AG04450 (cell line): ENCODE measurements around the gene SOWAHA. TPM values are rescaled to one million over a fixed set of nuclear protein-coding genes. Genes with fewer than 3 reads are reported as not detected.

Source experiments
- CTCF ChIA-PET: fragments of 300-600, 350-600 bp; formaldehyde crosslinking; extraction: SDS; loops from one replicate; lab custom pipeline; 2022; ENCODE audit warnings: antibody characterized with exemption, inconsistent platforms; lab: Charles Lee
- POLR2A ChIA-PET: fragments of 350-600 bp; formaldehyde crosslinking; extraction: SDS; loops from one replicate; lab custom pipeline; 2021; ENCODE audit warnings: antibody characterized with exemption, inconsistent platforms; lab: Yijun Ruan, JAX
- DNase-seq: peaks from one replicate; pipeline ENCODE4 v3.0.0-alpha.2; 2011; ENCODE audit warnings: low read depth, low spot score
- H3K27ac ChIP-seq: one replicate; pipeline ENCODE4 v1.5.1; 2012; ENCODE audit warnings: low read depth, low read length, control low read depth
- H3K27me3 ChIP-seq: one replicate; pipeline ENCODE4 v1.6.0; 2012; ENCODE audit warnings: low read length; ENCODE audit not compliant: control insufficient read depth, insufficient read depth
- H3K4me3 ChIP-seq: 2 replicates; pipeline ENCODE4 v1.5.1; 2011; ENCODE audit warnings: mild to moderate bottlenecking, low read depth, low read length, control low read depth
- H3K9me3 ChIP-seq: 2 replicates; pipeline ENCODE4 v1.5.1; 2012; ENCODE audit warnings: low read length; ENCODE audit not compliant: control insufficient read depth, insufficient read depth
- polyA plus RNA-seq: library from polyadenylated mRNA; depleted of rRNA; stranded (reverse); fragments of >200 nt; gene quantifications from 2 replicates; pipeline ENCODE4 v1.2.3, GENCODE V29; 2011
- TF ChIP-seq, protein P1 (sequence below): IDR thresholded peaks from 2 replicates; pipeline ENCODE4 v1.5.1; 2011; ENCODE audit warnings: low read depth, low read length, control low read depth, inconsistent platforms

SOWAHA gene
- polyA plus RNA-seq, 1 experiment: not detected

GRCh38 chr5:132814503-132815294 is 1.6 kb downstream of the SOWAHA start:
- ChIA-PET CTCF (interaction anchor here (0.5 to 2.1 kb wide), 4 partner anchors 60 to 428 kb away, joined by 3 to 6 read pairs (median 4); no protein-coding TSS in a partner anchor), POLR2A (no interaction called here)
- Histone ChIP-seq H3K9me3 (no peaks in the 10 kb centered on the region; the same call in 1 of the 2 replicates), H3K27me3 (peaks cover 18% of the 10 kb centered on the region), H3K4me3 (no peak overlapping the region), H3K27ac (peak overlapping the region; percentile 21)
- TF ChIP-seq, protein P1, sequence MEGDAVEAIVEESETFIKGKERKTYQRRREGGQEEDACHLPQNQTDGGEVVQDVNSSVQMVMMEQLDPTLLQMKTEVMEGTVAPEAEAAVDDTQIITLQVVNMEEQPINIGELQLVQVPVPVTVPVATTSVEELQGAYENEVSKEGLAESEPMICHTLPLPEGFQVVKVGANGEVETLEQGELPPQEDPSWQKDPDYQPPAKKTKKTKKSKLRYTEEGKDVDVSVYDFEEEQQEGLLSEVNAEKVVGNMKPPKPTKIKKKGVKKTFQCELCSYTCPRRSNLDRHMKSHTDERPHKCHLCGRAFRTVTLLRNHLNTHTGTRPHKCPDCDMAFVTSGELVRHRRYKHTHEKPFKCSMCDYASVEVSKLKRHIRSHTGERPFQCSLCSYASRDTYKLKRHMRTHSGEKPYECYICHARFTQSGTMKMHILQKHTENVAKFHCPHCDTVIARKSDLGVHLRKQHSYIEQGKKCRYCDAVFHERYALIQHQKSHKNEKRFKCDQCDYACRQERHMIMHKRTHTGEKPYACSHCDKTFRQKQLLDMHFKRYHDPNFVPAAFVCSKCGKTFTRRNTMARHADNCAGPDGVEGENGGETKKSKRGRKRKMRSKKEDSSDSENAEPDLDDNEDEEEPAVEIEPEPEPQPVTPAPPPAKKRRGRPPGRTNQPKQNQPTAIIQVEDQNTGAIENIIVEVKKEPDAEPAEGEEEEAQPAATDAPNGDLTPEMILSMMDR: no peak
- no peak for DNase-seq

DNA sequence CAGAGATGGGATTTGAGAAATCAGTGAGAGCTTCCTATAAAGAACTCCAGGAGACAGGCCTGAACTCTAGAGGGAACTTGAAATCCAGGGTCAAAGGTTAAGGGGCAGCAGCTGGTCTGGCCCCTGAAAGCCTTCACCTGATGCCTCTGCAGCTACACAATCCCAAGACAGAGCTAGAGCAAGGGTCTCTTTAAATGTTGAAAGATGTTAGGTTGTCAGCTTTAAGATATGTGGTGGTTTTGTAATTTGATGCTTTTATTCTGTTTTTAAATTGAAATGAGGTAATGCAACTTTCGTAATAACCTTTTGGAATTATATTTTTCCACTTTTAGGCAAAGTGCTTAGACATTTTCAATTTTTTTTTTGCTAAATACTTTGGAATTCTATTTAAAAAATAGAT is 2.4 kb downstream of the SOWAHA start:
- no peak overlapping the region for H3K27ac ChIP-seq
- no peak overlapping the region for H3K4me3 ChIP-seq
- TF ChIP-seq, protein P1: no peak
- peaks cover 13% of the 10 kb centered on the region for H3K27me3 ChIP-seq
- DNase-seq: no peak
- no peaks in the 10 kb centered on the region; the same call in 1 of the 2 replicates for H3K9me3 ChIP-seq
- POLR2A ChIA-PET: no interaction called here
- CTCF ChIA-PET: interaction anchor here (0.5 to 2.1 kb wide), 4 partner anchors 61 to 429 kb away, joined by 3 to 6 read pairs (median 4); no protein-coding TSS in a partner anchor

DNA sequence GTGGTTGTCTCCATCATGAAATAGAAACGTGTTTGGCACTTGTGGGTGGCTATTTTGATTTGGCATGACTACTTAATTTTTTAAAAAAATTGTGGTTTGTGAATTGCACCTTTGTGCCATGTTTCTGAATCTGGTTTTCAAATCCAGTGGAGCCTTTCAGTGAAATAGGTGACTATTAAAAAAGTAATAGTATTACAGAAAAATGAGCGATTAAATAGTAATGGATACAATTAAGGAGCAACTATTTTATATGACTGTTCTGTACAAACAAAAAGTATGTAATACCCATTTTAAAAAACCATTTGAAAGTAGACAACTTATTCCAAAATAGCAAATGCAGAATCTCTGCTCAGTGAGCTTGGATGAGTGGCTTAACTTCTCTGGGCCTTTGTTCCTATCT is 3.0 kb downstream of the SOWAHA start:
- TF ChIP-seq, protein P1: no peak
- H3K27me3 ChIP-seq: peaks cover 12% of the 10 kb centered on the region
- H3K4me3 ChIP-seq: no peak overlapping the region
- no peak for DNase-seq
- H3K9me3 ChIP-seq: no peaks in the 10 kb centered on the region; the same call in 1 of the 2 replicates
- ChIA-PET POLR2A (no interaction called here), CTCF (interaction anchor here (1.2 to 8.2 kb wide), 3 partner anchors 61 to 430 kb away, joined by 4 to 147 read pairs (median 6); no protein-coding TSS in a partner anchor)
- H3K27ac ChIP-seq: no peak overlapping the region

DNA sequence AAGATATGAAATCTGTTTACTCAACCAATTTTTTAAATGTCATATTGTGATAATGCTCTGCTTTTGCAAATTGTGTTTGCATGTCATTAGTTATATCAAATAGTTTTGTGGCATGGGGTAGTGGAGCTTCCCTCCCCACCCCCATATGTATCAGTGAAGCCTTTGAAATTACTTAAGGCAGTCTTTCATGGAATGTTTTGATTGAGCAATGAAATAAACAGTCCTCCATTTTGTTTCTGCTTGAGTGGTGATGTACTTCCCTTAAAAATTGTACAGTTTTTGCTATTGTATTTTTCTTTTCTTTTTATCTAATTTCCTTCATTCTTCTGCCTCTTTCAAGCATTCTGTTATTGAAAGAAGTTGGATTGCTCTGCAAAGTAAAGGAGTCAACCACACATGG is 3.5 kb downstream of the SOWAHA start:
- TF ChIP-seq, protein P1: no peak

DNA sequence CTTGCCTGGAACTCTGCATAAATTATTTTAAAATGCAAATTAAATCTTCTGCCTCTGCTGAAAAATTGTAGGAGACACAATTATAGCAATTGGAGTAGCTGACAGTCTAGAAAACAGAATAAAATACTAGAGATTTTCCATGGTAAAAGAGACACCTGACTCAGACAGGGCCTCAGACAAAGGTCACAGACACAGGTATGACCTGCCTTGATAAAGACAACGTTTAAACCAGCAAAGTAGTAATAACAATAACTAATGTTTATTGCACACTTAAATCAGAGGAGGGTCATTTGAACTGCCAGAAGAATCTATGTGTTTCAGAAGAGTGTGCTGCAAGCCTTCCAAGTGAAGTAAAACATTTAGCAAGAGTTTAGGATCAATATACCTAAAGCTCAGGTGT is 3.9 kb downstream of the SOWAHA start:
- H3K27me3 ChIP-seq: peaks cover 3% of the 10 kb centered on the region
- H3K4me3 ChIP-seq: no peak overlapping the region
- ChIA-PET CTCF (interaction anchor here (1.1 to 8.2 kb wide), 4 partner anchors 32 to 430 kb away, joined by 4 to 147 read pairs (median 36); no protein-coding TSS in a partner anchor), POLR2A (no interaction called here)
- TF ChIP-seq, protein P1: no peak
- no peaks in the 10 kb centered on the region; the same call in 1 of the 2 replicates for H3K9me3 ChIP-seq
- no peak overlapping the region for H3K27ac ChIP-seq
- no peak for DNase-seq

More for the DNA sequence above, 3.5 kb downstream of the SOWAHA start:
- peaks cover 7% of the 10 kb centered on the region for H3K27me3 ChIP-seq
- CTCF ChIA-PET: interaction anchor here (1.3 to 8.2 kb wide), 3 partner anchors 63 to 429 kb away, joined by 5 to 147 read pairs (median 66); no protein-coding TSS in a partner anchor
- H3K27ac ChIP-seq: no peak overlapping the region
- DNase-seq: no peak
- no peaks in the 10 kb centered on the region; the same call in 1 of the 2 replicates for H3K9me3 ChIP-seq
- POLR2A ChIA-PET: no interaction called here
- H3K4me3 ChIP-seq: no peak overlapping the region
